Progenitor cell of endocrine pancreas (in vitro differentiated cells): ENCODE data around the gene CD96. TPM values are rescaled to one million over a fixed set of nuclear protein-coding genes. Genes with fewer than 3 reads are reported as not detected.

Experiments used
- DNase-seq: peaks from one replicate; pipeline ENCODE4 v3.0.0; 2021; ENCODE audit warnings: low spot score; ENCODE audit not compliant: unreplicated experiment
- H3K27ac Mint-ChIP-seq: 2 replicates; pipeline ENCODE4 v1.8.0; 2021; ENCODE audit warnings: mild to moderate bottlenecking, moderate library complexity, mixed read lengths
- H3K27me3 Mint-ChIP-seq: 2 replicates; pipeline ENCODE4 v1.8.0; 2021; ENCODE audit warnings: mixed read lengths
- H3K36me3 Mint-ChIP-seq: 2 replicates; pipeline ENCODE4 v1.8.0; 2022; ENCODE audit warnings: mixed read lengths; ENCODE audit not compliant: insufficient read depth
- H3K4me1 Mint-ChIP-seq: 2 replicates; pipeline ENCODE4 v1.8.0; 2021; ENCODE audit warnings: low read depth, mixed read lengths
- H3K4me3 Mint-ChIP-seq: 2 replicates; pipeline ENCODE4 v1.8.0; 2021; ENCODE audit warnings: low read depth, mild to moderate bottlenecking, moderate library complexity, mixed read lengths
- H3K9me3 Mint-ChIP-seq: 2 replicates; pipeline ENCODE4 v1.8.0; 2021; ENCODE audit warnings: low read depth, mixed read lengths
- total RNA-seq: library from RNA; stranded (reverse); gene quantifications from 2 replicates; pipeline ENCODE4 v1.2.1, GENCODE V29; 2021
- TF ChIP-seq, protein P1 (sequence below): fragments of 200-600 bp; sonication (generic); IDR thresholded peaks from one replicate; pipeline ENCODE4 v1.5.0; 2021; ENCODE audit warnings: antibody characterized with exemption, mild to moderate bottlenecking; ENCODE audit not compliant: unreplicated experiment

The CD96 gene
- total RNA-seq, 1 donor from 2014 or later = not detected

- H3K4me1 Mint-ChIP-seq = peaks cover 10% of the 10 kb centered on the region
- TF ChIP-seq, protein P1, sequence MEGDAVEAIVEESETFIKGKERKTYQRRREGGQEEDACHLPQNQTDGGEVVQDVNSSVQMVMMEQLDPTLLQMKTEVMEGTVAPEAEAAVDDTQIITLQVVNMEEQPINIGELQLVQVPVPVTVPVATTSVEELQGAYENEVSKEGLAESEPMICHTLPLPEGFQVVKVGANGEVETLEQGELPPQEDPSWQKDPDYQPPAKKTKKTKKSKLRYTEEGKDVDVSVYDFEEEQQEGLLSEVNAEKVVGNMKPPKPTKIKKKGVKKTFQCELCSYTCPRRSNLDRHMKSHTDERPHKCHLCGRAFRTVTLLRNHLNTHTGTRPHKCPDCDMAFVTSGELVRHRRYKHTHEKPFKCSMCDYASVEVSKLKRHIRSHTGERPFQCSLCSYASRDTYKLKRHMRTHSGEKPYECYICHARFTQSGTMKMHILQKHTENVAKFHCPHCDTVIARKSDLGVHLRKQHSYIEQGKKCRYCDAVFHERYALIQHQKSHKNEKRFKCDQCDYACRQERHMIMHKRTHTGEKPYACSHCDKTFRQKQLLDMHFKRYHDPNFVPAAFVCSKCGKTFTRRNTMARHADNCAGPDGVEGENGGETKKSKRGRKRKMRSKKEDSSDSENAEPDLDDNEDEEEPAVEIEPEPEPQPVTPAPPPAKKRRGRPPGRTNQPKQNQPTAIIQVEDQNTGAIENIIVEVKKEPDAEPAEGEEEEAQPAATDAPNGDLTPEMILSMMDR = no peak
- DNase-seq = no peak
- peaks cover 32% of the 10 kb centered on the region for H3K27me3 Mint-ChIP-seq
- no peak overlapping the region for H3K27ac Mint-ChIP-seq
- H3K9me3 Mint-ChIP-seq = no peaks in the 10 kb centered on the region
- no peak overlapping the region for H3K4me3 Mint-ChIP-seq
- no peaks in the 10 kb centered on the region for H3K36me3 Mint-ChIP-seq
Measured at GRCh38 chr3:111610189-111610588, 68.2 kb downstream of the CD96 start.

DNA sequence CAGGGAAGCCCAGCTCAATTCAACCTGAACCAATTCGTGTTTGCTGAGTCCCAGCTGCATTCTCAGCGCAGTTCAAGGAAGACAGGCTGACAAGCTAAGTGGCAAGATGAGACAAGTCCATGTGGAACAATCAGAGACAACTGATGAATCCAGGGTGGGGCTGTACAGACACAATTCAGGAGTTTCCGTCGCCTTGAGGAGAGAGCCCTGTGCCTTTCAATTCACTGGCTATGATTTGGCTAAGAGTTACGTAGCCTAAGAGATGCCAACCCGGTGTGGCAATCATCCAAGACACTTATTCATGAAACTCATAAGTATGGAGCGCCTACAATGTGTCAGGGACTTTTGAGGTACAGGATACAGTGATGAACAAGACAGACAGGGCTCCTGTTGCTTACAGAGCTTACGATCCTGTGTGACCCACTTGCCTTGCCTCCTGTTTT lies 68.6 kb downstream of the CD96 start:
- Mint-ChIP-seq H3K27me3 (peaks cover 31% of the 10 kb centered on the region), H3K36me3 (no peaks in the 10 kb centered on the region), H3K27ac (no peak overlapping the region), H3K9me3 (no peaks in the 10 kb centered on the region), H3K4me1 (peaks cover 10% of the 10 kb centered on the region), H3K4me3 (no peak overlapping the region)
- TF ChIP-seq, protein P1 = no peak
- DNase-seq = no peak

DNA sequence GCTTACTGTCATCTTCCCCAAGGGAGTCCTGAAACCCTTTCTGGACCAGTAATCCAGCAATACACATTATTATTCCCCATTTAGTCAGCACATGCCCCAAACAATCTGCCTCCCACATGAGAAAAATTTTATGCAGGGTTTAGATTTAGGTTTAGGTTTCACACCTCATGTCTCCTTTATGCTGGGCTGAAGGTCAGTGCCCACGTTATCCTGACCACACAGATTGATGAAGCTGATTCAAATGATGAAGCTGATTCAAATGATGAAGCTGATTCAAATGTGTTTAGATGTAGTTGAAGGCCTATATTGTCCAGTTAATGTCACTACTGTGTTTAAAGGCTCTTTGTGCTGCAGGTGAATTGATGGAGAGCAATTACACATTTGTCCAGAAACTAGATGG lies 71.3 kb downstream of the CD96 start:
- Mint-ChIP-seq H3K4me3 (no peak overlapping the region), H3K9me3 (no peaks in the 10 kb centered on the region), H3K4me1 (no peaks in the 10 kb centered on the region), H3K27me3 (peaks cover 29% of the 10 kb centered on the region), H3K27ac (no peak overlapping the region), H3K36me3 (no peaks in the 10 kb centered on the region)
- TF ChIP-seq, protein P1 = no peak
- no peak for DNase-seq

- peaks cover 17% of the 10 kb centered on the region for H3K27me3 Mint-ChIP-seq
- DNase-seq = no peak
- TF ChIP-seq, protein P1 = no peak
- no peaks in the 10 kb centered on the region for H3K4me1 Mint-ChIP-seq
- no peaks in the 10 kb centered on the region for H3K36me3 Mint-ChIP-seq
- no peak overlapping the region for H3K27ac Mint-ChIP-seq
- H3K9me3 Mint-ChIP-seq = no peaks in the 10 kb centered on the region
- H3K4me3 Mint-ChIP-seq = no peak overlapping the region
Measured at GRCh38 chr3:111615880-111616279, 73.9 kb downstream of the CD96 start.

DNA sequence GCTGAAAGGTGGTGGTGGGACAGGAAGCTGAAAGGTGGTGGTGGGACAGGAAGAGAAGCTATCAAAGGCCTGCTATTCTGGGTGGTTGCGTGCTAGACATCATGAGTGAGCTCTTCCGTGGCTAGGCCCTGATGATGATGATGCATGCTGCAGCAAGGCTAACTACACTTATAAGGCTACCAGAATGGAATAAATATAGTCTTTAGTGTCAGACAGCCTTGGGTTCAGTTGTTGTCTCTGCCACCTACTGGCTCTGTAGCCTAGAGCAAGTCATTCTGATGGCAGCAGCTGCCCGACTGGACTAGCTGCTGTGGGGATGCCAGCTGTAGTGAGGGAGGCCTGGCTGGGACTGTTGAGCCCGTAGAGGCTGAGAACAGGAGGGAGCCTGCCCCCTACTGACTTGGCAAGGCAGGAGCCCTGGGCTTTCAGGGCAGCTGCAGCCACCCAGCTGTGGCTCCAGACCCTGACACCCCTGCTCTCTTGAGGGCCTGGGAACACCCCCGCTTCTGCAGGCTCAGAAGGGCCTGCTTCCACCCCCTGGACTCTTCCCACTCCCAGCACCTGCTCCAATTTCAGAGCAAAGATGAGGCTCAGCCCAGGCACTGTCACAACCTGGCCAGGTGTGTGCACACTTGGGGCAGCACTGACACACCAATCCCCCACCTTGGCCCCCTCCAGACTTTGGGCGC lies 74.6 kb downstream of the CD96 start:
- no peak overlapping the region for H3K27ac Mint-ChIP-seq
- H3K27me3 Mint-ChIP-seq = peaks cover 10% of the 10 kb centered on the region
- no peaks in the 10 kb centered on the region for H3K36me3 Mint-ChIP-seq
- H3K4me3 Mint-ChIP-seq = no peak overlapping the region
- no peaks in the 10 kb centered on the region for H3K9me3 Mint-ChIP-seq
- H3K4me1 Mint-ChIP-seq = no peaks in the 10 kb centered on the region
- TF ChIP-seq, protein P1 = no peak
- DNase-seq = no peak
